ENCODE results near the gene AQP12B. TPM values are rescaled to one million over a fixed set of nuclear protein-coding genes. Genes with fewer than 3 reads are reported as not detected.
A peak's percentile ranks its signal among the peaks of the same experiment; 100 is the strongest.

AQP12B gene
- total and polyA plus RNA-seq, 2 of the 13 experiments (the other 11 are each of a cell fraction or from before 2014, with no cell fraction given): not detected

GRCh38 chr2:240626531-240627300, 56.0 kb downstream of the AQP12B start (continued):
- TF ChIP-seq ARHGAP35 (CRISPR knock-in tag; IDR thresholded peaks at IDR 0.05; ENCODE audit: borderline replicate concordance): 0 out of 2 replicates have a peak, but pooled peaks have one; percentile 75
- peak; percentile 45; the same call in 1 of the 2 replicates for TF ChIP-seq ZMYM3 (CRISPR knock-in tag; IDR thresholded peaks at IDR 0.05)
- TF ChIP-seq MEIS1 (CRISPR knock-in tag; IDR thresholded peaks at IDR 0.05; ENCODE audit: borderline replicate concordance): peak; percentile 85; the same call in 1 of the 2 replicates
- TF ChIP-seq ELF1 (CRISPR knock-in tag; IDR thresholded peaks at IDR 0.05): peak; percentile 91
- TF ChIP-seq ZNF235 (CRISPR knock-in tag; IDR thresholded peaks at IDR 0.05; ENCODE audit: borderline replicate concordance): peak; percentile 96; the same call in 1 of the 2 replicates
- peak; percentile 65; the same call in 1 of the 2 replicates for TF ChIP-seq PHF8 (CRISPR knock-in tag; IDR thresholded peaks at IDR 0.05)
- 0 out of 2 replicates have a peak, but pooled peaks have one; percentile 24 for TF ChIP-seq ZNF232 (CRISPR knock-in tag; IDR thresholded peaks at IDR 0.05; ENCODE audit: borderline replicate concordance)
- TF ChIP-seq ZNF557 (CRISPR knock-in tag; IDR thresholded peaks at IDR 0.05): 0 out of 2 replicates have a peak, but pooled peaks have one; percentile 62
- peak; percentile 87; the same call in 1 of the 2 replicates for TF ChIP-seq KAT8 (CRISPR knock-in tag; IDR thresholded peaks at IDR 0.05)
- peak; percentile 33; the same call in 1 of the 2 replicates for TF ChIP-seq PRDM10 (CRISPR knock-in tag; IDR thresholded peaks at IDR 0.05; ENCODE audit: low read depth)
- peak; percentile 54; the same call in 1 of the 2 replicates for TF ChIP-seq TAF1 (CRISPR knock-in tag; IDR thresholded peaks at IDR 0.05)
- TF ChIP-seq ZNF143 (CRISPR knock-in tag; IDR thresholded peaks at IDR 0.05): peak; percentile 72; the same call in 1 of the 2 replicates
- peak; percentile 58; the same call in 1 of the 2 replicates for TF ChIP-seq BRD4 (CRISPR knock-in tag; IDR thresholded peaks at IDR 0.05)
- peak; percentile 90 for TF ChIP-seq IKZF5 (CRISPR knock-in tag; IDR thresholded peaks at IDR 0.05)
- no peak for TF ChIP-seq SP2 (CRISPR knock-in tag; IDR thresholded peaks at IDR 0.05)
- peak; percentile 76; the same call in 1 of the 2 replicates for TF ChIP-seq ZNF580 (CRISPR knock-in tag; IDR thresholded peaks at IDR 0.05; ENCODE audit: borderline replicate concordance, low read depth)
- no peak for TF ChIP-seq ZSCAN25 (CRISPR knock-in tag; IDR thresholded peaks at IDR 0.05)
- no peak for TF ChIP-seq TCF12 (IDR thresholded peaks at IDR 0.05)
- TF ChIP-seq TCF12 (CRISPR knock-in tag; IDR thresholded peaks at IDR 0.05): peak; percentile 86; the same call in 1 of the 2 replicates
- peak; percentile 74; the same call in 1 of the 2 replicates for TF ChIP-seq ZNF512B (CRISPR knock-in tag; IDR thresholded peaks at IDR 0.05; ENCODE audit: borderline replicate concordance)
- TF ChIP-seq NR2F2 (IDR thresholded peaks at IDR 0.05; ENCODE audit: borderline replicate concordance, low read depth): no peak; the same call in 1 of the 2 replicates
- peak; percentile 74; the same call in 1 of the 2 replicates for TF ChIP-seq KLF6 (CRISPR knock-in tag; IDR thresholded peaks at IDR 0.05)

Measured in HepG2 (cell line).